ENCODE data around the gene CCDC120.

Gene CCDC120

GRCh38 chrX:49066690-49067089, 7.9 kb downstream of the CCDC120 start:
- TF ChIP-seq JUND (IDR thresholded peaks at IDR 0.05; ENCODE audit: low read depth) = no peak
- in situ Hi-C loops (cut with HindIII; ENCODE audit: low pct_unique_long_range_greater_than_20kb, low sequenced_read_pairs) = no loop called here
- DNase-seq (ENCODE audit: low read depth in 1 of 2, low spot score in 1 of 2) = no peak

- in situ Hi-C loops (cut with HindIII; ENCODE audit: low pct_unique_long_range_greater_than_20kb, low sequenced_read_pairs) = no loop called here
- DNase-seq (ENCODE audit: low read depth in 1 of 2, low spot score in 1 of 2) = no peak
Measured at GRCh38 chrX:49067285-49068120, 8.7 kb downstream of the CCDC120 start.

GRCh38 chrX:49069038-49069437, 10.2 kb downstream of the CCDC120 start:
- DNase-seq (ENCODE audit: low read depth in 1 of 2, low spot score in 1 of 2) = no peak
- no peak for TF ChIP-seq JUND (IDR thresholded peaks at IDR 0.05; ENCODE audit: low read depth)
- in situ Hi-C loops (cut with HindIII; ENCODE audit: low pct_unique_long_range_greater_than_20kb, low sequenced_read_pairs) = no loop called here

More at GRCh38 chrX:49067285-49068120, 8.7 kb downstream of the CCDC120 start:
- TF ChIP-seq JUND (IDR thresholded peaks at IDR 0.05; ENCODE audit: low read depth) = no peak

- no peak for TF ChIP-seq JUND (IDR thresholded peaks at IDR 0.05; ENCODE audit: low read depth)
Measured at GRCh38 chrX:49070988-49071387, 12.2 kb downstream of the CCDC120 start.

GRCh38 chrX:49071877-49072711, 13.3 kb downstream of the CCDC120 start:
- TF ChIP-seq JUND (IDR thresholded peaks at IDR 0.05; ENCODE audit: low read depth) = no peak
- no peak for DNase-seq (ENCODE audit: low read depth in 1 of 2, low spot score in 1 of 2)
- in situ Hi-C loops (cut with HindIII; ENCODE audit: low pct_unique_long_range_greater_than_20kb, low sequenced_read_pairs) = no loop called here

More at GRCh38 chrX:49070988-49071387, 12.2 kb downstream of the CCDC120 start:
- DNase-seq (ENCODE audit: low read depth in 1 of 2, low spot score in 1 of 2) = no peak
- in situ Hi-C loops (cut with HindIII; ENCODE audit: low pct_unique_long_range_greater_than_20kb, low sequenced_read_pairs) = no loop called here

GRCh38 chrX:49072712-49073095, 13.9 kb downstream of the CCDC120 start:
- no peak for TF ChIP-seq JUND (IDR thresholded peaks at IDR 0.05; ENCODE audit: low read depth)
- no peak for DNase-seq (ENCODE audit: low read depth in 1 of 2, low spot score in 1 of 2)
- in situ Hi-C loops (cut with HindIII; ENCODE audit: low pct_unique_long_range_greater_than_20kb, low sequenced_read_pairs) = no loop called here

GRCh38 chrX:49073601-49074575, 15.1 kb downstream of the CCDC120 start, which contains the start of gene PRAF2:
PRAF2 (minus strand) TSS chrX:49074002; CDS start chrX:49073987, 15 bp downstream.
- peak; percentile 96 to 97 for DNase-seq (ENCODE audit: low read depth in 1 of 2, low spot score in 1 of 2)
- in situ Hi-C loops (cut with HindIII; ENCODE audit: low pct_unique_long_range_greater_than_20kb, low sequenced_read_pairs) = no loop called here
- TF ChIP-seq JUND (IDR thresholded peaks at IDR 0.05; ENCODE audit: low read depth) = no peak

GRCh38 chrX:49075347-49075746, 16.5 kb downstream of the CCDC120 start:
- in situ Hi-C loops (cut with HindIII; ENCODE audit: low pct_unique_long_range_greater_than_20kb, low sequenced_read_pairs) = no loop called here
- DNase-seq (ENCODE audit: low read depth in 1 of 2, low spot score in 1 of 2) = no peak
- no peak for TF ChIP-seq JUND (IDR thresholded peaks at IDR 0.05; ENCODE audit: low read depth)

- DNase-seq (ENCODE audit: low read depth in 1 of 2, low spot score in 1 of 2) = no peak
- no peak for TF ChIP-seq JUND (IDR thresholded peaks at IDR 0.05; ENCODE audit: low read depth)
- in situ Hi-C loops (cut with HindIII; ENCODE audit: low pct_unique_long_range_greater_than_20kb, low sequenced_read_pairs) = no loop called here
Measured at GRCh38 chrX:49077941-49078340, 19.1 kb downstream of the CCDC120 start.

GRCh38 chrX:49079489-49080428, 21.0 kb downstream of the CCDC120 start, which contains the start of gene WDR45:
WDR45 (minus strand) TSS chrX:49079887; CDS start chrX:49078095, 1,792 bp downstream.
- peak; percentile 36; the same call in 1 of the 2 replicates for TF ChIP-seq JUND (IDR thresholded peaks at IDR 0.05; ENCODE audit: low read depth)
- DNase-seq (ENCODE audit: low read depth in 1 of 2, low spot score in 1 of 2) = peak; percentile 74 to 83
- in situ Hi-C loops (cut with HindIII; ENCODE audit: low pct_unique_long_range_greater_than_20kb, low sequenced_read_pairs) = no loop called here

Measured in T47D (cell line).